PFSK-1 (cell line): ENCODE measurements around the gene CSNK2B.

Source experiments
- FOXP2 ChIP-seq: optimal IDR thresholded peaks from 2 replicates; pipeline ENCODE3; 2011; ENCODE audit warnings: borderline replicate concordance, control low read depth, inconsistent platforms; ENCODE audit not compliant: insufficient read depth; ENCODE audit errors: extremely low read length, extremely low read depth
- POLR2AphosphoS5 ChIP-seq: IDR thresholded peaks from 2 replicates; pipeline ENCODE4 v1.6.1; 2012; ENCODE audit warnings: low read depth, mild to moderate bottlenecking, control low read depth, low read length, moderate library complexity
- REST ChIP-seq, 2 experiments: IDR thresholded peaks; 2 replicates each; pipeline versions ENCODE4 v1.6.1 to v1.8.0; 2011 to 2012; ENCODE audit warnings: low read depth in 2 of 2, low read length in 2 of 2, control low read depth in 1 of 2, inconsistent platforms in 1 of 2, mild to moderate bottlenecking in 1 of 2, moderate library complexity in 1 of 2; ENCODE audit not compliant: insufficient read depth in 1 of 2
- SIN3A ChIP-seq: IDR thresholded peaks from 2 replicates; pipeline ENCODE4 v1.6.1; 2012; ENCODE audit warnings: mild to moderate bottlenecking, low read length, moderate library complexity, borderline replicate concordance; ENCODE audit not compliant: insufficient read depth
- TAF1 ChIP-seq: IDR thresholded peaks from 2 replicates; pipeline ENCODE4 v1.6.1; 2012; ENCODE audit warnings: low read length, control low read depth, borderline replicate concordance; ENCODE audit not compliant: insufficient read depth

CSNK2B gene

GRCh38 chr6:31702819-31703716, 37.2 kb downstream of the CSNK2B start, which contains the start of gene ABHD16A:
ABHD16A (minus strand) TSS chr6:31703324; CDS start chr6:31703281, 43 bp downstream.
- TF ChIP-seq POLR2AphosphoS5 (peak; percentile 88), SIN3A (peak; percentile 52; the same call in 1 of the 2 replicates), REST (IDR thresholded peaks at IDR 0.05; ENCODE audit: insufficient read depth in 1 of 2, low read depth in 2 of 2, low read length in 2 of 2) (no peak), TAF1 (no peak), FOXP2 (peak; percentile 95)

- TF ChIP-seq FOXP2 (no peak), TAF1 (no peak), SIN3A (no peak), REST (IDR thresholded peaks at IDR 0.05; ENCODE audit: insufficient read depth in 1 of 2, low read depth in 2 of 2, low read length in 2 of 2) (no peak), POLR2AphosphoS5 (no peak)
Observed at GRCh38 chr6:31705931-31706330, 40.1 kb downstream of the CSNK2B start.

- TF ChIP-seq FOXP2 (no peak), POLR2AphosphoS5 (no peak), SIN3A (no peak), REST (IDR thresholded peaks at IDR 0.05; ENCODE audit: insufficient read depth in 1 of 2, low read depth in 2 of 2, low read length in 2 of 2) (no peak), TAF1 (no peak)
Observed at GRCh38 chr6:31706599-31706998, 40.7 kb downstream of the CSNK2B start, which contains the start of gene LY6G6F. LY6G6F (plus strand) TSS chr6:31706866; CDS start chr6:31706907, 41 bp downstream.

- TF ChIP-seq TAF1 (no peak), REST (IDR thresholded peaks at IDR 0.05; ENCODE audit: insufficient read depth in 1 of 2, low read depth in 2 of 2, low read length in 2 of 2) (no peak), FOXP2 (no peak), POLR2AphosphoS5 (no peak), SIN3A (no peak)
Observed at GRCh38 chr6:31707701-31708100, 41.8 kb downstream of the CSNK2B start.
